ENCODE results near the gene RPS6KA5.

GRCh38 chr14:90870950-90871604 is 189.4 kb downstream of the RPS6KA5 start:
- TF ChIP-seq CTCF (IDR thresholded peaks at IDR 0.05 in 2 of 3, conservative IDR thresholded peaks at IDR 0.05 in 1 of 3; ENCODE audit: borderline replicate concordance in 1 of 3, insufficient read depth in 1 of 3, low read depth in 2 of 3, low read length in 2 of 3) = no peak
- TF ChIP-seq POLR2AphosphoS5 (IDR thresholded peaks at IDR 0.05; ENCODE audit: low read depth, low read length) = no peak
- TF ChIP-seq SIN3A (IDR thresholded peaks at IDR 0.05; ENCODE audit: low read depth) = no peak
- no peak for TF ChIP-seq EZH2 (IDR thresholded peaks at IDR 0.05)
- TF ChIP-seq ELF1 (IDR thresholded peaks at IDR 0.05; ENCODE audit: borderline replicate concordance, low read depth) = no peak
- TF ChIP-seq POLR2A (IDR thresholded peaks at IDR 0.05; ENCODE audit: borderline replicate concordance, extremely low read depth, insufficient read depth, insufficient read length) = no peak
- TF ChIP-seq MAX (IDR thresholded peaks at IDR 0.05) = no peak
- TF ChIP-seq ZBTB33 (IDR thresholded peaks at IDR 0.05; ENCODE audit: extremely low read depth, insufficient replicate concordance, low read length) = no peak
- TF ChIP-seq EGR1 (IDR thresholded peaks at IDR 0.05; ENCODE audit: low read depth) = no peak
- no peak for TF ChIP-seq FOSL1 (IDR thresholded peaks at IDR 0.05; ENCODE audit: low read depth)

All from HCT116 (cell line).